ENCODE results near the gene PIK3R5. TPM values are rescaled to one million over a fixed set of nuclear protein-coding genes. Genes with fewer than 3 reads are reported as not detected.

Gene PIK3R5
- total and polyA plus RNA-seq, 2 donors (not counting 1 experiment from before 2014, with no cell fraction given), result 63.1 to 70.0 TPM

DNA sequence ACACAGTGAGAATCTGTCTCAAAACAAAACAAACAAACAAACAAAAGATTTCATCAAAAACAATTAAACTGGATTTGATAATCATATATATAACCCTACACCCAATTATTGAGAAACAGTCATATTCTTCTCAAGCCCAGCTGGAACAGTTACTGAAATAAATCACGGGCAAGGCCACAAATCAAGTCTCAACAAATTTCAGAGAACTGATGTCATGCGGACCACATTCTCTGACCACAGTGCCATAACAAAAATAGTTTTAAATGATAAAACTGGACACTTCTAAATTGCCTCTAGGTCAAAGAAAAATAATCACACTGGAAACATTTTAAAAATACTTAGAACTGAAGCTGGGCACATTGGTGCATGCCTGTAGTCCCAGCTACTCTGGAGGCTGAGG lies 15.9 kb upstream of the PIK3R5 start:
- CTCF ChIA-PET, result interaction anchor here (1.0 to 1.9 kb wide), 3 partner anchors 14 to 87 kb away, joined by 3 to 6 read pairs (median 5); no protein-coding TSS in a partner anchor

GRCh38 chr17:8979715-8980114 lies 14.2 kb upstream of the PIK3R5 start:
- POLR2A ChIA-PET, result no interaction called here
- Histone ChIP-seq H3K79me2 (ENCODE audit: control insufficient read depth, insufficient read depth, low read length) (no peaks in the 10 kb centered on the region), H3K36me3 (replicated peaks in 1 of 2; ENCODE audit: control extremely low read depth in 1 of 2, control insufficient read depth in 1 of 2, extremely low read depth in 1 of 2, insufficient read depth in 2 of 2, low read length in 1 of 2) (no peaks in the 10 kb centered on the region), H3K4me3 (ENCODE audit: control extremely low read depth in 1 of 5, extremely low read depth in 1 of 5, insufficient read depth in 1 of 5, low read depth in 2 of 5, low read length in 4 of 5) (no peak overlapping the region), H3K9ac (ENCODE audit: low read length) (no peak overlapping the region), H3K27me3 (replicated peaks in 1 of 4; ENCODE audit: control extremely low read depth in 1 of 4, control insufficient read depth in 3 of 4, insufficient read depth in 4 of 4, low read length in 3 of 4) (no peaks in the 10 kb centered on the region), H3K27ac (ENCODE audit: low read length in 2 of 2) (no peak overlapping the region), H3K4me2 (replicated peaks; ENCODE audit: low read depth, low read length, poor library complexity, severe bottlenecking) (no peak overlapping the region), H2AFZ (ENCODE audit: insufficient read depth, low read depth, low read length, poor library complexity, severe bottlenecking) (no peak overlapping the region), H3K4me1 (ENCODE audit: control insufficient read depth in 2 of 2, insufficient read depth in 2 of 2, low read length in 2 of 2) (peaks cover 0 to under 1% of the 10 kb centered on the region in 2 donors), H4K20me1 (ENCODE audit: control insufficient read depth, insufficient read depth, low read length, poor library complexity, severe bottlenecking) (no peaks in the 10 kb centered on the region), H3K9me3 (ENCODE audit: control extremely low read depth in 1 of 3, control insufficient read depth in 2 of 3, insufficient read depth in 1 of 3, low read length in 2 of 3) (no peaks in the 10 kb centered on the region)
- CTCF ChIA-PET, result interaction anchor here (1.5 kb wide), 1 partner anchor 16 kb away, joined by 5 read pairs; no protein-coding TSS in a partner anchor
- no peak for DNase-seq
- Mint-ChIP-seq H3K4me1 (no peaks in the 10 kb centered on the region), H3K27ac (no peak overlapping the region), H3K27me3 (no peaks in the 10 kb centered on the region), H3K4me3 (no peak overlapping the region), H3K9me3 (ENCODE audit: insufficient read depth) (no peaks in the 10 kb centered on the region)
- ATAC-seq (ENCODE audit: low read depth), result no peak
- intact Hi-C loops (cut with micrococcal nuclease), result loop anchor here (10.0 kb wide), 1 partner anchor 45 kb away; no protein-coding TSS in a partner anchor
- TF ChIP-seq CTCF (IDR thresholded peaks at IDR 0.05), result no peak
- TF ChIP-seq EZH2 (IDR thresholded peaks at IDR 0.05; ENCODE audit: borderline replicate concordance, insufficient read depth, low read depth, low read length, poor library complexity, severe bottlenecking), result no peak

More for the DNA sequence above, 15.9 kb upstream of the PIK3R5 start:
- Histone ChIP-seq H3K27me3 (replicated peaks in 1 of 4; ENCODE audit: control extremely low read depth in 1 of 4, control insufficient read depth in 3 of 4, insufficient read depth in 4 of 4, low read length in 3 of 4) (no peaks in the 10 kb centered on the region), H3K4me3 (ENCODE audit: control extremely low read depth in 1 of 5, extremely low read depth in 1 of 5, insufficient read depth in 1 of 5, low read depth in 2 of 5, low read length in 4 of 5) (no peak overlapping the region), H3K36me3 (replicated peaks in 1 of 2; ENCODE audit: control extremely low read depth in 1 of 2, control insufficient read depth in 1 of 2, extremely low read depth in 1 of 2, insufficient read depth in 2 of 2, low read length in 1 of 2) (no peaks in the 10 kb centered on the region), H3K9ac (ENCODE audit: low read length) (no peak overlapping the region), H2AFZ (ENCODE audit: insufficient read depth, low read depth, low read length, poor library complexity, severe bottlenecking) (no peak overlapping the region), H3K9me3 (ENCODE audit: control extremely low read depth in 1 of 3, control insufficient read depth in 2 of 3, insufficient read depth in 1 of 3, low read length in 2 of 3) (peaks cover 0 to 9% (median 3%) of the 10 kb centered on the region in 3 donors), H3K27ac (ENCODE audit: low read length in 2 of 2) (no peak overlapping the region), H3K4me1 (ENCODE audit: control insufficient read depth in 2 of 2, insufficient read depth in 2 of 2, low read length in 2 of 2) (peaks cover 14 to 17% of the 10 kb centered on the region in 2 donors), H3K79me2 (ENCODE audit: control insufficient read depth, insufficient read depth, low read length) (no peaks in the 10 kb centered on the region), H3K4me2 (replicated peaks; ENCODE audit: low read depth, low read length, poor library complexity, severe bottlenecking) (no peak overlapping the region), H4K20me1 (ENCODE audit: control insufficient read depth, insufficient read depth, low read length, poor library complexity, severe bottlenecking) (no peaks in the 10 kb centered on the region)
- intact Hi-C loops (cut with micrococcal nuclease), result loop anchor here (10.0 kb wide), 1 partner anchor 47 kb away; no protein-coding TSS in a partner anchor
- TF ChIP-seq EZH2 (IDR thresholded peaks at IDR 0.05; ENCODE audit: borderline replicate concordance, insufficient read depth, low read depth, low read length, poor library complexity, severe bottlenecking) (no peak), CTCF (IDR thresholded peaks at IDR 0.05) (no peak)
- no peaks in the 10 kb centered on the region for H3K9me3 Mint-ChIP-seq (ENCODE audit: insufficient read depth)
- WGBS (ENCODE audit: insufficient coverage), result no CpG with 5 or more reads among the region's 2 CpGs
- no peak overlapping the region for H3K27ac Mint-ChIP-seq
- H3K4me3 Mint-ChIP-seq, result no peak overlapping the region
- POLR2A ChIA-PET, result no interaction called here
- DNase-seq, result no peak
- no peaks in the 10 kb centered on the region for H3K27me3 Mint-ChIP-seq
- H3K4me1 Mint-ChIP-seq, result peaks cover 14% of the 10 kb centered on the region
- no peak for ATAC-seq (ENCODE audit: low read depth)

Measured in B cell (primary cell).